GM10266 (cell line): ENCODE data around the gene DOP1B.

Experiments
- DNase-seq: peaks from one replicate; pipeline ENCODE4 v3.0.0; 2012; ENCODE audit errors: extremely low spot score
- TF ChIP-seq, protein P1 (sequence below): IDR thresholded peaks from 2 replicates; pipeline ENCODE4 v1.5.1; 2012; ENCODE audit warnings: mild to moderate bottlenecking, low read depth; ENCODE audit not compliant: control insufficient read depth, insufficient read depth; ENCODE audit errors: missing control alignments

DOP1B gene

GRCh38 chr21:36186506-36187399 is 30.1 kb downstream of the DOP1B start:
- no peak for DNase-seq

DNA sequence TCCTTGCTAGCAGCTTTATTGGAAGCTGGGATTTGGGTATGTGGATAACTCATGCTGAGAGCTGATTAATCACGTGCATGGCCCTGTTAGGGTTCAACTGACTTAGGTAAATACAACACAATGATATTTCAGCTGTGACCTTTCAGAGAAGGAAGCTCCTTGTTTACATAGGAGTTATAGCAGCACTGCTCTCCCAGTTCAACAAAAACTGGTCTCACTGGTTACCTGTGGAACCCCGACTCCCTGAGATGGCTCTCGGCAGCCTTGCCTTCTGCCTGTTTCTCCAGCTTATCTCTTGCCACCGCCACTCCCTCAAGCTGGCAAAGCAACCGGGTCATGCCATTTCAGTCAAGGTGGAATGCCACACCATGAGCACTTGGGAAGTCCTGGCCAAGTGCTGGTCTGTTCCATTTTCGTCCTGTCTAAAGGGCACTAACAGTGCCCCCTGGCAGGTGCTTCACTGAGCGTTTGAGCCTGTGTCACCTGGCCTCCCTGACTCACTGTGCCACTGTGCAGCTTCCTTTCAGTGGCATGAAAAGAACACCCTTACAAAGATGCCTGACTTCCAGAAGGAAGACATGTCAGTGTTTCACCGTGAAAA is 31.6 kb downstream of the DOP1B start:
- TF ChIP-seq, protein P1, sequence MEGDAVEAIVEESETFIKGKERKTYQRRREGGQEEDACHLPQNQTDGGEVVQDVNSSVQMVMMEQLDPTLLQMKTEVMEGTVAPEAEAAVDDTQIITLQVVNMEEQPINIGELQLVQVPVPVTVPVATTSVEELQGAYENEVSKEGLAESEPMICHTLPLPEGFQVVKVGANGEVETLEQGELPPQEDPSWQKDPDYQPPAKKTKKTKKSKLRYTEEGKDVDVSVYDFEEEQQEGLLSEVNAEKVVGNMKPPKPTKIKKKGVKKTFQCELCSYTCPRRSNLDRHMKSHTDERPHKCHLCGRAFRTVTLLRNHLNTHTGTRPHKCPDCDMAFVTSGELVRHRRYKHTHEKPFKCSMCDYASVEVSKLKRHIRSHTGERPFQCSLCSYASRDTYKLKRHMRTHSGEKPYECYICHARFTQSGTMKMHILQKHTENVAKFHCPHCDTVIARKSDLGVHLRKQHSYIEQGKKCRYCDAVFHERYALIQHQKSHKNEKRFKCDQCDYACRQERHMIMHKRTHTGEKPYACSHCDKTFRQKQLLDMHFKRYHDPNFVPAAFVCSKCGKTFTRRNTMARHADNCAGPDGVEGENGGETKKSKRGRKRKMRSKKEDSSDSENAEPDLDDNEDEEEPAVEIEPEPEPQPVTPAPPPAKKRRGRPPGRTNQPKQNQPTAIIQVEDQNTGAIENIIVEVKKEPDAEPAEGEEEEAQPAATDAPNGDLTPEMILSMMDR = no peak
- no peak for DNase-seq

More at GRCh38 chr21:36186506-36187399, 30.1 kb downstream of the DOP1B start:
- TF ChIP-seq, protein P1 = no peak

DNA sequence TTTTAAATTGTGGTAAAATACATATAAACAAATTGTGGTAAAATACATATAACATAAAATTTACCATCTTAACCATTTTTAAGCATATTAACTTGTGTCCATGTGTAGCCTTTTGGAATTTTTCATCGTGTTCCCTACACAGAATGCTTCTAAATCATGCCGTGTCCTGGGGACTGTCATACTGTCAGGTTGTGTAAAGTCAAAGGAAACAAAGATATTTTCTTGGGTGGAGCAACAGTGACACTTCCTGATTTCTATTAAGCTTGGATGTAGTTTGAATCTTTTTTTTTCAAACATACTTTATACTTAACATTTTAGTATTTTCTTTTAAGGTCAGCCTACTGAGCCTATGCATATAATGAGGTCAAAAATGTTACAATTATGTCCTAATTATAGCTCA is 32.3 kb downstream of the DOP1B start:
- DNase-seq = no peak
- TF ChIP-seq, protein P1 = no peak

- DNase-seq = no peak
- TF ChIP-seq, protein P1 = no peak
These were observed 34.1 kb downstream of the DOP1B start for GRCh38 chr21:36190736-36191135.

DNA sequence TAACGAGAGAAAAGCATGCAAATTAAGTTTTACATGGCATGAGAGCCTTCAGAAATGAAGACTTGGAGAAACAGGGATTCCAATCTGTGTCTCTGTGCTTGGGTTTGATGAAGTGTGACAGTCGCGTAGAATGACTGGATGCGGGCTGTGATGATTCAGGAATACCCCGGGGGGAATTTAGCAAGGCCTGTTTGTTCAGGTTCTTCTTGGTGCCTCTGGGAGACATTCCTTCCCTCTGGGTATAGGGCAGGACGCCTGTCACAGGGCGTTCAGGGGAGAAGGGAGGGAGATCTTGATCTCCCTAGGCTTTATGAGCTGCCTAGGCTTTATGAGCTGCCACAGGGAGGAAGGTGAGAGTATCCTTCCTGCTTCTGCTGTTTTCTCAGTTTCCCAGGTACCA is 36.6 kb downstream of the DOP1B start:
- no peak for DNase-seq
- TF ChIP-seq, protein P1 = no peak

DNA sequence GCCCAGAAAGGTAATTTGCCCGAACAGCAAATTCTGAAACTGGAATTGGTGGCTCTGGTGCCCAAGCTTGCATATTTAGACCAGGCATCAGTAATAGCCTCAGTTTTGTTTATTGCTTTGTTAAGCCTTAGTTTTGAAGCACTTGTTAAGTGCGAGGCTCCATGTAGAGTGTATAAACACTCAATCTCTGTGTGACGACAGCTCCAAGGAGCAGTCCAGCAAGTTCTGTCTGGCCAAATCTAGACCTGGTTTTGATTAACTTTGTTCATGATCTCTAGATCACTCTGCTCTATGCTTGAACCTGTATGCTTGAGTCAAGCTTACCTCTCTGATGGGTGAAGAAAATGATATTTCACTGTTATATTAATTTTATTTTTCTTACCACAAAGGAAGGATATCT is 37.4 kb downstream of the DOP1B start:
- no peak for DNase-seq
- TF ChIP-seq, protein P1 = no peak

DNA sequence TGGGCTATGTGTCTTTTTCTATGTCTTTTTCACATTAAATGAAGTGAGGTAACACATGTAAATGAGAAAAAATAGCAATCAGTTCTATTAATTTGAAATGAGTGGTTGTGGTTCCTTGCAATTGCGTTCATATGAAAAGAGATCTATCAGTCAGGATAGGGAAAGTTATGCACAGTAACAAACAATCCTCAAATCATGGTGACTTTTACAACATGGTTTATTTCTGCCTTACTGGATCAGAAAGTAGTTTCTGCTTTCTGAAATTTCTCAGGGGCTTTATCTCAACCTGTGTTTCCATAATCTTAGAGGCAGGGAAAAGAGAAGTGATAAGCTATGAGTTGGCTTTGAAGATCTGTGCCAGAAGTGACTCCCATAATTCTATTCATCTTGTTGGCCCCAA is 39.0 kb downstream of the DOP1B start:
- no peak for DNase-seq
- TF ChIP-seq, protein P1 = no peak
